CD4-positive, alpha-beta memory T cell (primary cell): Measurements from ENCODE around the gene MAPKAP1. TPM values are rescaled to one million over a fixed set of nuclear protein-coding genes. Genes with fewer than 3 reads are reported as not detected.

Source experiments
- CTCF ChIA-PET: fragments of 350-600 bp; sonication (Branson Sonifier 250); formaldehyde crosslinking; loops from one replicate; lab custom pipeline; 2021; ENCODE audit warnings: inconsistent platforms; ENCODE audit not compliant: partially characterized antibody; lab: Charles Lee
- POLR2A ChIA-PET: fragments of 350-600 bp; sonication (Branson Sonifier 250); formaldehyde crosslinking; loops from one replicate; lab custom pipeline; 2021; ENCODE audit not compliant: partially characterized antibody; lab: Charles Lee
- DNase-seq, 5 donors: peaks; one replicate each; pipeline versions ENCODE4 v3.0.0 to v3.0.0-alpha.2; 2020 to 2022; ENCODE audit warnings: mixed read lengths in 1 of 5
- H3K27ac ChIP-seq: one replicate; pipeline ENCODE4 v1.7.0; 2013; ENCODE audit warnings: low read depth, low read length
- H3K27me3 ChIP-seq: 2 replicates; pipeline ENCODE4 v1.7.0; 2013; ENCODE audit warnings: mild to moderate bottlenecking, low read length, moderate library complexity; ENCODE audit not compliant: insufficient read depth
- H3K36me3 ChIP-seq: 2 replicates; pipeline ENCODE4 v1.7.0; 2013; ENCODE audit warnings: mild to moderate bottlenecking, low read length, moderate library complexity; ENCODE audit not compliant: insufficient read depth
- H3K4me1 ChIP-seq: 2 replicates; pipeline ENCODE4 v1.7.0; 2013; ENCODE audit warnings: mild to moderate bottlenecking, low read length, moderate library complexity; ENCODE audit not compliant: insufficient read depth
- H3K4me3 ChIP-seq, 2 donors: one replicate each; pipeline ENCODE4 v1.7.0; 2013; ENCODE audit warnings: low read length in 2 of 2, mild to moderate bottlenecking in 1 of 2
- H3K9me3 ChIP-seq, 2 donors: one replicate each; pipeline ENCODE4 v1.7.0; 2013; ENCODE audit warnings: low read length in 2 of 2, control low read depth in 1 of 2; ENCODE audit not compliant: control insufficient read depth in 1 of 2
- H3K27ac Mint-ChIP-seq, 7 donors: one replicate each; pipeline ENCODE4 v1.8.0; 2020 to 2021; ENCODE audit warnings: mixed read lengths in 7 of 7, mild to moderate bottlenecking in 6 of 7, inconsistent platforms in 3 of 7, moderate library complexity in 3 of 7
- H3K27me3 Mint-ChIP-seq, 2 donors: one replicate each; pipeline ENCODE4 v1.8.0; 2020 to 2021; ENCODE audit warnings: mixed read lengths in 2 of 2
- H3K36me3 Mint-ChIP-seq, 2 donors: one replicate each; pipeline ENCODE4 v1.8.0; 2020 to 2021; ENCODE audit warnings: mixed read lengths in 2 of 2, inconsistent platforms in 1 of 2, mild to moderate bottlenecking in 1 of 2
- H3K4me1 Mint-ChIP-seq, 4 donors: one replicate each; pipeline ENCODE4 v1.8.0; 2020 to 2021; ENCODE audit warnings: mixed read lengths in 4 of 4, mild to moderate bottlenecking in 1 of 4
- H3K4me3 Mint-ChIP-seq, 8 donors: one replicate each; pipeline ENCODE4 v1.8.0; 2020 to 2021; ENCODE audit warnings: mixed read lengths in 8 of 8, mild to moderate bottlenecking in 7 of 8, moderate library complexity in 6 of 8, inconsistent platforms in 3 of 8
- H3K9me3 Mint-ChIP-seq, 8 donors: one replicate each; pipeline ENCODE4 v1.8.0; 2020 to 2021; ENCODE audit warnings: mixed read lengths in 8 of 8, mild to moderate bottlenecking in 5 of 8, inconsistent platforms in 3 of 8, moderate library complexity in 1 of 8
- intact Hi-C: fragments of 100-400 bp; cut with micrococcal nuclease; formaldehyde crosslinking; loops from one replicate; pipeline ENCODE4 v1.15.1; 2023
- polyA plus RNA-seq, 2 donors: library from polyadenylated mRNA; unstranded; fragments of 300-500 nt; fragmentation: Illumina TruSeq; gene quantifications; one replicate each; pipeline ENCODE4 v1.2.3, GENCODE V29; 2021
- total RNA-seq, 2 experiments: library from RNA; stranded (reverse); gene quantifications; one replicate each; pipeline ENCODE4 v1.2.3, GENCODE V29; 2021

Gene MAPKAP1
- total and polyA plus RNA-seq, 4 experiments from 2014 or later = 51.6 to 59.1 (median 55.8) TPM

GRCh38 chr9:125749951-125750626 lies 43.1 kb upstream of the MAPKAP1 start:
- no peaks in the 10 kb centered on the region for H3K9me3 Mint-ChIP-seq
- CTCF ChIA-PET = no interaction called here
- intact Hi-C loops = loop anchor here (5.0 kb wide), 2 partner anchors 77 to 137 kb away; no protein-coding TSS in a partner anchor
- H3K36me3 ChIP-seq = no peaks in the 10 kb centered on the region
- no peak overlapping the region for H3K4me3 ChIP-seq
- H3K27me3 ChIP-seq = no peaks in the 10 kb centered on the region
- no peak overlapping the region for H3K27ac ChIP-seq
- H3K4me3 Mint-ChIP-seq = peak overlapping the region in 2 of 8 donors; percentile 47 to 48
- no peak overlapping the region for H3K27ac Mint-ChIP-seq
- peaks cover 16 to 32% (median 24%) of the 10 kb centered on the region in 4 donors for H3K4me1 Mint-ChIP-seq
- peaks cover 0 to 10% of the 10 kb centered on the region in 2 donors for H3K36me3 Mint-ChIP-seq
- H3K9me3 ChIP-seq = no peaks in the 10 kb centered on the region
- no peaks in the 10 kb centered on the region for H3K27me3 Mint-ChIP-seq
- no peak for DNase-seq
- peaks cover 28% of the 10 kb centered on the region for H3K4me1 ChIP-seq
- POLR2A ChIA-PET = interaction anchor here (1.2 to 1.3 kb wide), 2 partner anchors 11 to 43 kb away, joined by 3 read pairs; partner anchors contain the start of gene MAPKAP1

GRCh38 chr9:125749287-125749935 lies 42.4 kb upstream of the MAPKAP1 start:
- POLR2A ChIA-PET = interaction anchor here (1.2 to 1.3 kb wide), 2 partner anchors 11 to 43 kb away, joined by 3 read pairs; partner anchors contain the start of gene MAPKAP1
- CTCF ChIA-PET = no interaction called here
- intact Hi-C loops = loop anchor here (5.0 kb wide), 2 partner anchors 78 to 138 kb away; no protein-coding TSS in a partner anchor
- Histone ChIP-seq H3K27me3 (no peaks in the 10 kb centered on the region), H3K27ac (no peak overlapping the region), H3K36me3 (no peaks in the 10 kb centered on the region), H3K4me3 (no peak overlapping the region), H3K9me3 (no peaks in the 10 kb centered on the region), H3K4me1 (peaks cover 28% of the 10 kb centered on the region)
- Mint-ChIP-seq H3K4me3 (peak overlapping the region in 7 of 8 donors; percentile 45 to 88 (median 61)), H3K27me3 (no peaks in the 10 kb centered on the region), H3K36me3 (peaks cover 0 to 10% of the 10 kb centered on the region in 2 donors), H3K9me3 (no peaks in the 10 kb centered on the region), H3K27ac (peak overlapping the region in 4 of 7 donors; percentile 5 to 88 (median 56)), H3K4me1 (peaks cover 16 to 32% (median 24%) of the 10 kb centered on the region in 4 donors)
- no peak for DNase-seq

GRCh38 chr9:125748446-125749099 lies 41.6 kb upstream of the MAPKAP1 start:
- H3K27me3 Mint-ChIP-seq = no peaks in the 10 kb centered on the region
- ChIA-PET POLR2A (interaction anchor here (1.1 to 1.6 kb wide), 3 partner anchors 75 to 82 kb away, joined by 3 to 6 read pairs (median 5); no protein-coding TSS in a partner anchor), CTCF (interaction anchor here (0.6 kb wide), 1 partner anchor 50 kb away, joined by 3 read pairs; no protein-coding TSS in a partner anchor)
- Histone ChIP-seq H3K36me3 (no peaks in the 10 kb centered on the region), H3K9me3 (no peaks in the 10 kb centered on the region), H3K27ac (peak overlapping the region; percentile 66), H3K4me1 (peaks cover 28% of the 10 kb centered on the region), H3K27me3 (no peaks in the 10 kb centered on the region), H3K4me3 (peak overlapping the region; percentile 53 to 57)
- peaks cover 0 to 10% of the 10 kb centered on the region in 2 donors for H3K36me3 Mint-ChIP-seq
- peak overlapping the region; percentile 74 to 93 (median 88) for H3K27ac Mint-ChIP-seq
- no peak for DNase-seq
- no peaks in the 10 kb centered on the region for H3K9me3 Mint-ChIP-seq
- H3K4me1 Mint-ChIP-seq = peaks cover 16 to 32% (median 24%) of the 10 kb centered on the region in 4 donors
- intact Hi-C loops = loop anchor here (5.0 kb wide), 2 partner anchors 79 to 139 kb away; no protein-coding TSS in a partner anchor
- H3K4me3 Mint-ChIP-seq = peak overlapping the region; percentile 87 to 95 (median 92)

- H3K4me3 Mint-ChIP-seq = peak overlapping the region; percentile 87 to 95 (median 92)
- CTCF ChIA-PET = no interaction called here
- intact Hi-C loops = loop anchor here (2.0 to 5.0 kb wide), 3 partner anchors 79 to 189 kb away; no protein-coding TSS in a partner anchor
- peaks cover 16 to 32% (median 24%) of the 10 kb centered on the region in 4 donors for H3K4me1 Mint-ChIP-seq
- DNase-seq = peak; percentile 17 to 46 (median 31)
- Histone ChIP-seq H3K4me3 (peak overlapping the region; percentile 53 to 57), H3K27ac (peak overlapping the region; percentile 66), H3K27me3 (no peaks in the 10 kb centered on the region), H3K4me1 (peaks cover 28% of the 10 kb centered on the region), H3K9me3 (no peaks in the 10 kb centered on the region), H3K36me3 (no peaks in the 10 kb centered on the region)
- H3K27ac Mint-ChIP-seq = peak overlapping the region; percentile 74 to 93 (median 88)
- H3K27me3 Mint-ChIP-seq = no peaks in the 10 kb centered on the region
- peaks cover 0 to 10% of the 10 kb centered on the region in 2 donors for H3K36me3 Mint-ChIP-seq
- no peaks in the 10 kb centered on the region for H3K9me3 Mint-ChIP-seq
- POLR2A ChIA-PET = interaction anchor here (0.6 to 1.6 kb wide), 5 partner anchors 41 to 508 kb away, joined by 3 to 6 read pairs (median 3); partner anchors contain the start of gene MAPKAP1
Observed at GRCh38 chr9:125747765-125748445, 40.9 kb upstream of the MAPKAP1 start.

- CTCF ChIA-PET = no interaction called here
- H3K4me3 ChIP-seq = peak within 1 kb of the TSS; percentile 66 to 78
- H3K27ac ChIP-seq = peak within 1 kb of the TSS; percentile 66
- Mint-ChIP-seq H3K27me3 (no peaks in the 10 kb centered on the region), H3K4me1 (peaks cover 14 to 32% (median 24%) of the 10 kb centered on the region in 4 donors), H3K9me3 (no peaks in the 10 kb centered on the region), H3K36me3 (peaks cover 0 to 10% of the 10 kb centered on the region in 2 donors), H3K27ac (peak within 1 kb of the TSS; percentile 90 to 98 (median 93)), H3K4me3 (peak within 1 kb of the TSS; percentile 91 to 99 (median 94))
- H3K27me3 ChIP-seq = no peaks in the 10 kb centered on the region
- no peaks in the 10 kb centered on the region for H3K9me3 ChIP-seq
- DNase-seq = peak; percentile 41 to 55 (median 46)
- POLR2A ChIA-PET = interaction anchor here (0.6 to 2.6 kb wide), 7 partner anchors 40 to 507 kb away, joined by 3 to 22 read pairs (median 5); partner anchors contain the start of gene MAPKAP1
- intact Hi-C loops = loop anchor here (2.0 to 5.0 kb wide), 3 partner anchors 80 to 188 kb away; no protein-coding TSS in a partner anchor
- no peaks in the 10 kb centered on the region for H3K36me3 ChIP-seq
- peaks cover 28% of the 10 kb centered on the region for H3K4me1 ChIP-seq
Observed at GRCh38 chr9:125747053-125747764, 40.2 kb upstream of the MAPKAP1 start, which contains the start of gene PBX3. TSS of gene PBX3 (plus strand) at chr9:125747373.

- H3K36me3 ChIP-seq = no peaks in the 10 kb centered on the region
- H3K27me3 ChIP-seq = no peaks in the 10 kb centered on the region
- peak overlapping the region in 3 of 8 donors; percentile 91 to 95 (median 94) for H3K4me3 Mint-ChIP-seq
- H3K4me1 ChIP-seq = peaks cover 28% of the 10 kb centered on the region
- CTCF ChIA-PET = no interaction called here
- POLR2A ChIA-PET = interaction anchor here (1.1 to 2.6 kb wide), 4 partner anchors 15 to 506 kb away, joined by 3 to 22 read pairs (median 8); partner anchors contain the start of genes HSPA5 and MAPKAP1
- H3K27ac ChIP-seq = peak overlapping the region; percentile 42
- DNase-seq = no peak
- no peak overlapping the region for H3K27ac Mint-ChIP-seq
- H3K9me3 ChIP-seq = no peaks in the 10 kb centered on the region
- no peaks in the 10 kb centered on the region for H3K9me3 Mint-ChIP-seq
- H3K4me1 Mint-ChIP-seq = peaks cover 14 to 32% (median 24%) of the 10 kb centered on the region in 4 donors
- intact Hi-C loops = loop anchor here (1.0 to 5.0 kb wide), 4 partner anchors 39 to 188 kb away; partner anchors contain the start of gene MAPKAP1
- H3K36me3 Mint-ChIP-seq = peaks cover 0 to 10% of the 10 kb centered on the region in 2 donors
- peak overlapping the region in 1 of 2 donors; percentile 66 for H3K4me3 ChIP-seq
- no peaks in the 10 kb centered on the region for H3K27me3 Mint-ChIP-seq
Observed at GRCh38 chr9:125746774-125747052, 39.7 kb upstream of the MAPKAP1 start.
